HEK293 (cell line): Measurements from ENCODE around the gene ZNF664.
A peak's percentile ranks its signal among the peaks of the same experiment; 100 is the strongest.

Experiments
- CTCF ChIA-PET: fragments of 350-600 bp; formaldehyde crosslinking; extraction: SDS; loops from one replicate; lab custom pipeline; 2021; ENCODE audit warnings: antibody characterized with exemption; lab: Yijun Ruan, JAX
- POLR2A ChIA-PET: fragments of 300-600 bp; formaldehyde crosslinking; extraction: SDS; loops from one replicate; lab custom pipeline; 2020; ENCODE audit warnings: antibody characterized with exemption, inconsistent platforms; lab: Yijun Ruan, JAX
- H3K27ac ChIP-seq: fragments of 200-500 bp; sonication (Bioruptor generic); 2 replicates; pipeline ENCODE4 v1.5.1; 2014; ENCODE audit warnings: low read depth, low read length, control low read depth, inconsistent platforms; ENCODE audit errors: extremely low read depth
- H3K36me3 ChIP-seq, 2 experiments: fragments of 200-500 bp in 1 of 2; sonication (Bioruptor generic) in 1 of 2; 1 replicate in 1 of 2; 2 replicates in 1 of 2; pipeline ENCODE4 v1.5.1; 2014 to 2017; ENCODE audit warnings: inconsistent platforms in 2 of 2, low read length in 2 of 2; ENCODE audit not compliant: control insufficient read depth in 2 of 2, insufficient read depth in 1 of 2
- H3K4me1 ChIP-seq: fragments of 200-500 bp; sonication (Bioruptor generic); 2 replicates; pipeline ENCODE4 v1.5.1; 2014; ENCODE audit warnings: mild to moderate bottlenecking, low read length, inconsistent platforms; ENCODE audit not compliant: control insufficient read depth, insufficient read depth
- H3K4me3 ChIP-seq: 2 replicates; pipeline ENCODE4 v1.5.1; 2011; ENCODE audit warnings: low read depth, mild to moderate bottlenecking, control low read depth, low read length, moderate library complexity
- H3K9me3 ChIP-seq: fragments of 200-500 bp; sonication (Bioruptor generic); 2 replicates; pipeline ENCODE4 v1.5.1; 2014; ENCODE audit warnings: low read depth, low read length, inconsistent platforms; ENCODE audit not compliant: control insufficient read depth, insufficient read depth
- OSR2 ChIP-seq: fragments of 450-650 bp; formaldehyde crosslinking; IDR thresholded peaks from 2 replicates; pipeline ENCODE4 v1.5.1; 2016; ENCODE audit warnings: missing biosample characterization, missing genetic modification characterization
- SP2 ChIP-seq: fragments of 450-650 bp; formaldehyde crosslinking; IDR thresholded peaks from 2 replicates; pipeline ENCODE4 v1.5.1; 2016; ENCODE audit warnings: missing biosample characterization, missing genetic modification characterization
- SP7 ChIP-seq: fragments of 450-650 bp; formaldehyde crosslinking; IDR thresholded peaks from 2 replicates; pipeline ENCODE4 v1.5.1; 2016; ENCODE audit warnings: missing biosample characterization, missing genetic modification characterization
- ZBTB17 ChIP-seq: fragments of 450-650 bp; formaldehyde crosslinking; IDR thresholded peaks from 2 replicates; pipeline ENCODE4 v1.5.1; 2016; ENCODE audit warnings: missing biosample characterization, missing genetic modification characterization
- ZBTB8A ChIP-seq: fragments of 450-650 bp; formaldehyde crosslinking; IDR thresholded peaks from 2 replicates; pipeline ENCODE4 v1.5.1; 2016; ENCODE audit warnings: missing biosample characterization, missing genetic modification characterization
- ZNF239 ChIP-seq: fragments of 450-650 bp; formaldehyde crosslinking; IDR thresholded peaks from 2 replicates; pipeline ENCODE4 v1.5.1; 2016; ENCODE audit warnings: missing biosample characterization, missing genetic modification characterization
- ZNF335 ChIP-seq: fragments of 450-650 bp; formaldehyde crosslinking; conservative IDR thresholded peaks from 2 replicates; pipeline ENCODE4 v1.5.1; 2016; ENCODE audit warnings: missing biosample characterization, missing genetic modification characterization
- ZNF341 ChIP-seq: fragments of 450-650 bp; formaldehyde crosslinking; IDR thresholded peaks from 2 replicates; pipeline ENCODE4; 2016; ENCODE audit warnings: low read depth, missing biosample characterization, missing genetic modification characterization
- ZNF416 ChIP-seq: fragments of 450-650 bp; formaldehyde crosslinking; IDR thresholded peaks from 2 replicates; pipeline ENCODE4 v1.5.1; 2016; ENCODE audit warnings: missing biosample characterization, missing genetic modification characterization
- ZNF610 ChIP-seq: fragments of 450-650 bp; formaldehyde crosslinking; IDR thresholded peaks from 2 replicates; pipeline ENCODE4 v1.5.1; 2016; ENCODE audit warnings: missing biosample characterization, missing genetic modification characterization, borderline replicate concordance
- ZNF623 ChIP-seq: fragments of 450-650 bp; formaldehyde crosslinking; IDR thresholded peaks from 2 replicates; pipeline ENCODE4 v1.5.1; 2016; ENCODE audit warnings: missing biosample characterization, missing genetic modification characterization
- ZNF660 ChIP-seq: fragments of 450-650 bp; IDR thresholded peaks from 2 replicates; pipeline ENCODE4 v1.5.1; 2018; ENCODE audit warnings: missing biosample characterization, mild to moderate bottlenecking, missing genetic modification characterization
- ZSCAN16 ChIP-seq: fragments of 450-650 bp; formaldehyde crosslinking; IDR thresholded peaks from 2 replicates; pipeline ENCODE4 v1.5.1; 2016; ENCODE audit warnings: missing biosample characterization, missing genetic modification characterization
- TF ChIP-seq, protein P1 (sequence below): fragments of 450-650 bp; formaldehyde crosslinking; IDR thresholded peaks from 2 replicates; pipeline ENCODE4 v1.5.1; 2016; ENCODE audit warnings: missing biosample characterization, missing genetic modification characterization, borderline replicate concordance
- TF ChIP-seq, protein P2 (sequence below): fragments of 450-650 bp; formaldehyde crosslinking; IDR thresholded peaks from 2 replicates; pipeline ENCODE4 v1.5.1; 2016; ENCODE audit warnings: missing biosample characterization, missing genetic modification characterization
- TF ChIP-seq, protein P3 (sequence below): fragments of 450-650 bp; formaldehyde crosslinking; IDR thresholded peaks from 2 replicates; pipeline ENCODE4 v1.5.1; 2016; ENCODE audit warnings: missing biosample characterization, missing genetic modification characterization
- TF ChIP-seq, protein P4 (sequence below): fragments of 450-650 bp; formaldehyde crosslinking; IDR thresholded peaks from 2 replicates; pipeline ENCODE4 v1.5.1; 2016; ENCODE audit warnings: missing biosample characterization, missing genetic modification characterization

The ZNF664 gene

DNA sequence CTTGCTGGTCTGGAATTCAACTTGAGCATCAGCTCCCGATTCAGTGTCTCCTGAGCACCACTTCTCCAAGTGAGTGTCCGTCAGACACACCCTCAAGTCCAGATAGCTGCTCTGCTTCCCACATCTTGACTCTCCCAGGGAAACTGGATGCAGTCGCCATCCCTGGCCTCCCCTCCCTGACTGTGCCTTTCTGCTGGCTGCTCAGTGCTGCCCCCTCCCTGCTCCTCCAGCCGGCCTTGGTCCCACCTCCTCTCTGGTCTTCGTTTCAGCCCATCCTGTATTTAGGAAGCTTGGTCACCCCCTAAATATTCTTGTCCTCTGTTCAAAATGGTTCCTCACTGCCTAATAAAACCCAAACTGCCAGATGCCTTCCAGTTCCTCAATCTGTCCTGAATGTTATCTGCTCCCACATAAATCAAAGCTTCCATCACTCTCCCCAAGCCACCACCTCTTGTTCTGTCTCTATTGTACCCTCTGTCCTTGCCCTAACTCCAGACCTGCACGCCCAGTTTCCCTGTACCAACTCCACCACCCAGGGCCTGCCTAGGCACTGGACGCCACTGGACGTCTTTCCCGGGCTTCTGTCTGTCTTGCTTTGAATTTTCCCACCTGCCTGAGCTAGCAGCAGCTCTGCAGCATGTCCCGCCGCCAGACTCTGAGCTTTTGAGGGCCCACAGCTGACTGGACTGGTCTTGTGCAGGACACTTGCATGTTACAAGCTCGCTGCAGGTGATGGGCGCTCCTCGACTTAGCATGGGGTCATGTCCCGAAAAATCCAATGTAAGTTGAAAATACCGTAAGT, 34.1 kb upstream of the ZNF664 start:
- H3K36me3 ChIP-seq: peaks cover 3 to 61% of the 10 kb centered on the region in 2 experiments; a peak in 2 of 3 replicates
- H3K4me1 ChIP-seq: no peaks in the 10 kb centered on the region
- no peaks in the 10 kb centered on the region for H3K9me3 ChIP-seq
- no peak overlapping the region for H3K27ac ChIP-seq
- H3K4me3 ChIP-seq: no peak overlapping the region
- TF ChIP-seq ZNF660 (tag by site-specific recombination) (no peak), ZNF610 (tag by site-specific recombination) (no peak), ZBTB8A (tag by site-specific recombination) (no peak), ZNF416 (tag by site-specific recombination) (no peak), ZNF341 (peak; percentile 53; the same call in 1 of the 2 replicates), SP7 (no peak), ZBTB17 (tag by site-specific recombination) (0 out of 2 replicates have a peak, but pooled peaks have one; percentile 26), ZSCAN16 (no peak), OSR2 (tag by site-specific recombination) (no peak), ZNF623 (no peak), ZNF335 (tag by site-specific recombination) (no peak), SP2 (tag by site-specific recombination) (no peak), ZNF239 (tag by site-specific recombination) (no peak)
- TF ChIP-seq, protein P1, sequence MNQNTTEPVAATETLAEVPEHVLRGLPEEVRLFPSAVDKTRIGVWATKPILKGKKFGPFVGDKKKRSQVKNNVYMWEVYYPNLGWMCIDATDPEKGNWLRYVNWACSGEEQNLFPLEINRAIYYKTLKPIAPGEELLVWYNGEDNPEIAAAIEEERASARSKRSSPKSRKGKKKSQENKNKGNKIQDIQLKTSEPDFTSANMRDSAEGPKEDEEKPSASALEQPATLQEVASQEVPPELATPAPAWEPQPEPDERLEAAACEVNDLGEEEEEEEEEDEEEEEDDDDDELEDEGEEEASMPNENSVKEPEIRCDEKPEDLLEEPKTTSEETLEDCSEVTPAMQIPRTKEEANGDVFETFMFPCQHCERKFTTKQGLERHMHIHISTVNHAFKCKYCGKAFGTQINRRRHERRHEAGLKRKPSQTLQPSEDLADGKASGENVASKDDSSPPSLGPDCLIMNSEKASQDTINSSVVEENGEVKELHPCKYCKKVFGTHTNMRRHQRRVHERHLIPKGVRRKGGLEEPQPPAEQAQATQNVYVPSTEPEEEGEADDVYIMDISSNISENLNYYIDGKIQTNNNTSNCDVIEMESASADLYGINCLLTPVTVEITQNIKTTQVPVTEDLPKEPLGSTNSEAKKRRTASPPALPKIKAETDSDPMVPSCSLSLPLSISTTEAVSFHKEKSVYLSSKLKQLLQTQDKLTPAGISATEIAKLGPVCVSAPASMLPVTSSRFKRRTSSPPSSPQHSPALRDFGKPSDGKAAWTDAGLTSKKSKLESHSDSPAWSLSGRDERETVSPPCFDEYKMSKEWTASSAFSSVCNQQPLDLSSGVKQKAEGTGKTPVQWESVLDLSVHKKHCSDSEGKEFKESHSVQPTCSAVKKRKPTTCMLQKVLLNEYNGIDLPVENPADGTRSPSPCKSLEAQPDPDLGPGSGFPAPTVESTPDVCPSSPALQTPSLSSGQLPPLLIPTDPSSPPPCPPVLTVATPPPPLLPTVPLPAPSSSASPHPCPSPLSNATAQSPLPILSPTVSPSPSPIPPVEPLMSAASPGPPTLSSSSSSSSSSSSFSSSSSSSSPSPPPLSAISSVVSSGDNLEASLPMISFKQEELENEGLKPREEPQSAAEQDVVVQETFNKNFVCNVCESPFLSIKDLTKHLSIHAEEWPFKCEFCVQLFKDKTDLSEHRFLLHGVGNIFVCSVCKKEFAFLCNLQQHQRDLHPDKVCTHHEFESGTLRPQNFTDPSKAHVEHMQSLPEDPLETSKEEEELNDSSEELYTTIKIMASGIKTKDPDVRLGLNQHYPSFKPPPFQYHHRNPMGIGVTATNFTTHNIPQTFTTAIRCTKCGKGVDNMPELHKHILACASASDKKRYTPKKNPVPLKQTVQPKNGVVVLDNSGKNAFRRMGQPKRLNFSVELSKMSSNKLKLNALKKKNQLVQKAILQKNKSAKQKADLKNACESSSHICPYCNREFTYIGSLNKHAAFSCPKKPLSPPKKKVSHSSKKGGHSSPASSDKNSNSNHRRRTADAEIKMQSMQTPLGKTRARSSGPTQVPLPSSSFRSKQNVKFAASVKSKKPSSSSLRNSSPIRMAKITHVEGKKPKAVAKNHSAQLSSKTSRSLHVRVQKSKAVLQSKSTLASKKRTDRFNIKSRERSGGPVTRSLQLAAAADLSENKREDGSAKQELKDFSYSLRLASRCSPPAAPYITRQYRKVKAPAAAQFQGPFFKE (tag by site-specific recombination): no peak
- TF ChIP-seq, protein P2, sequence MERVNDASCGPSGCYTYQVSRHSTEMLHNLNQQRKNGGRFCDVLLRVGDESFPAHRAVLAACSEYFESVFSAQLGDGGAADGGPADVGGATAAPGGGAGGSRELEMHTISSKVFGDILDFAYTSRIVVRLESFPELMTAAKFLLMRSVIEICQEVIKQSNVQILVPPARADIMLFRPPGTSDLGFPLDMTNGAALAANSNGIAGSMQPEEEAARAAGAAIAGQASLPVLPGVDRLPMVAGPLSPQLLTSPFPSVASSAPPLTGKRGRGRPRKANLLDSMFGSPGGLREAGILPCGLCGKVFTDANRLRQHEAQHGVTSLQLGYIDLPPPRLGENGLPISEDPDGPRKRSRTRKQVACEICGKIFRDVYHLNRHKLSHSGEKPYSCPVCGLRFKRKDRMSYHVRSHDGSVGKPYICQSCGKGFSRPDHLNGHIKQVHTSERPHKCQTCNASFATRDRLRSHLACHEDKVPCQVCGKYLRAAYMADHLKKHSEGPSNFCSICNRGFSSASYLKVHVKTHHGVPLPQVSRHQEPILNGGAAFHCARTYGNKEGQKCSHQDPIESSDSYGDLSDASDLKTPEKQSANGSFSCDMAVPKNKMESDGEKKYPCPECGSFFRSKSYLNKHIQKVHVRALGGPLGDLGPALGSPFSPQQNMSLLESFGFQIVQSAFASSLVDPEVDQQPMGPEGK: no peak
- TF ChIP-seq, protein P3, sequence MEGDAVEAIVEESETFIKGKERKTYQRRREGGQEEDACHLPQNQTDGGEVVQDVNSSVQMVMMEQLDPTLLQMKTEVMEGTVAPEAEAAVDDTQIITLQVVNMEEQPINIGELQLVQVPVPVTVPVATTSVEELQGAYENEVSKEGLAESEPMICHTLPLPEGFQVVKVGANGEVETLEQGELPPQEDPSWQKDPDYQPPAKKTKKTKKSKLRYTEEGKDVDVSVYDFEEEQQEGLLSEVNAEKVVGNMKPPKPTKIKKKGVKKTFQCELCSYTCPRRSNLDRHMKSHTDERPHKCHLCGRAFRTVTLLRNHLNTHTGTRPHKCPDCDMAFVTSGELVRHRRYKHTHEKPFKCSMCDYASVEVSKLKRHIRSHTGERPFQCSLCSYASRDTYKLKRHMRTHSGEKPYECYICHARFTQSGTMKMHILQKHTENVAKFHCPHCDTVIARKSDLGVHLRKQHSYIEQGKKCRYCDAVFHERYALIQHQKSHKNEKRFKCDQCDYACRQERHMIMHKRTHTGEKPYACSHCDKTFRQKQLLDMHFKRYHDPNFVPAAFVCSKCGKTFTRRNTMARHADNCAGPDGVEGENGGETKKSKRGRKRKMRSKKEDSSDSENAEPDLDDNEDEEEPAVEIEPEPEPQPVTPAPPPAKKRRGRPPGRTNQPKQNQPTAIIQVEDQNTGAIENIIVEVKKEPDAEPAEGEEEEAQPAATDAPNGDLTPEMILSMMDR (tag by site-specific recombination): peak; percentile 57; the same call in 1 of the 2 replicates
- TF ChIP-seq, protein P4, sequence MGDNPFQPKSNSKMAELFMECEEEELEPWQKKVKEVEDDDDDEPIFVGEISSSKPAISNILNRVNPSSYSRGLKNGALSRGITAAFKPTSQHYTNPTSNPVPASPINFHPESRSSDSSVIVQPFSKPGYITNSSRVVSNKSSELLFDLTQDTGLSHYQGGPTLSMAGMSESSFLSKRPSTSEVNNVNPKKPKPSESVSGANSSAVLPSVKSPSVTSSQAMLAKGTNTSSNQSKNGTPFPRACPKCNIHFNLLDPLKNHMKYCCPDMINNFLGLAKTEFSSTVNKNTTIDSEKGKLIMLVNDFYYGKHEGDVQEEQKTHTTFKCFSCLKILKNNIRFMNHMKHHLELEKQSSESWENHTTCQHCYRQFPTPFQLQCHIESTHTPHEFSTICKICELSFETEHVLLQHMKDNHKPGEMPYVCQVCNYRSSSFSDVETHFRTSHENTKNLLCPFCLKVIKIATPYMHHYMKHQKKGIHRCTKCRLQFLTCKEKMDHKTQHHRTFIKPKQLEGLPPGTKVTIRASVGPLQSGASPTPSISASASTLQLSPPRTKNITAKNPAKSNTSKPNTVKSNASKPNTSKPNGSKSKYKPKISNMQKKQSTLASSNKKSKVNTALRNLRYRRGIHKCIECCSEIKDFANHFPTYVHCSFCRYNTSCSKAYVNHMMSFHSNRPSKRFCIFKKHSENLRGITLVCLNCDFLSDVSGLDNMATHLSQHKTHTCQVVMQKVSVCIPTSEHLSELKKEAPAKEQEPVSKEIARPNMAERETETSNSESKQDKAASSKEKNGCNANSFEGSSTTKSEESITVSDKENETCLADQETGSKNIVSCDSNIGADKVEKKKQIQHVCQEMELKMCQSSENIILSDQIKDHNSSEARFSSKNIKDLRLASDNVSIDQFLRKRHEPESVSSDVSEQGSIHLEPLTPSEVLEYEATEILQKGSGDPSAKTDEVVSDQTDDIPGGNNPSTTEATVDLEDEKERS: no peak
- ChIA-PET POLR2A (interaction anchor here (0.6 kb wide), 1 partner anchor 83 kb away, joined by 7 read pairs; no protein-coding TSS in a partner anchor), CTCF (interaction anchor here (0.6 to 1.2 kb wide), 5 partner anchors 10 to 98 kb away, joined by 3 to 4 read pairs (median 3); no protein-coding TSS in a partner anchor)
